Spleen (tissue), 7 donors: ENCODE results near the gene WSCD1.

ENCODE experiments used
- CTCF ChIP-seq, 11 experiments: fragments of 200-600 bp in 7 of 11; fragments of 450-650 bp in 4 of 11; sonication (generic) in 4 of 11; IDR thresholded peaks in 8 of 11; conservative IDR thresholded peaks in 3 of 11; 1 replicate in 7 of 11; 2 replicates in 4 of 11; pipeline versions ENCODE4 v1.4.0 to v1.8.0; 2016 to 2021; ENCODE audit warnings: antibody characterized with exemption in 11 of 11, inconsistent platforms in 4 of 11, mild to moderate bottlenecking in 1 of 11
- POLR2A ChIP-seq, 3 donors: fragments of 450-650 bp; IDR thresholded peaks; one replicate each; pipeline ENCODE4 v1.5.1; 2017; ENCODE audit warnings: antibody characterized with exemption in 3 of 3, mild to moderate bottlenecking in 1 of 3
- POLR2AphosphoS5 ChIP-seq, 3 donors: sonication (generic); formaldehyde crosslinking; IDR thresholded peaks; one replicate each; pipeline ENCODE4 v1.5.1; 2017; ENCODE audit warnings: antibody characterized with exemption in 3 of 3
- donor health status: DM: no; HTN: no; CAD: no; lungs with moderate emphysema.
- donor health status: DM: no; HTN: no; CAD: no.
- donor health status: DM: no; HTN: no; CAD: no.

DNA sequence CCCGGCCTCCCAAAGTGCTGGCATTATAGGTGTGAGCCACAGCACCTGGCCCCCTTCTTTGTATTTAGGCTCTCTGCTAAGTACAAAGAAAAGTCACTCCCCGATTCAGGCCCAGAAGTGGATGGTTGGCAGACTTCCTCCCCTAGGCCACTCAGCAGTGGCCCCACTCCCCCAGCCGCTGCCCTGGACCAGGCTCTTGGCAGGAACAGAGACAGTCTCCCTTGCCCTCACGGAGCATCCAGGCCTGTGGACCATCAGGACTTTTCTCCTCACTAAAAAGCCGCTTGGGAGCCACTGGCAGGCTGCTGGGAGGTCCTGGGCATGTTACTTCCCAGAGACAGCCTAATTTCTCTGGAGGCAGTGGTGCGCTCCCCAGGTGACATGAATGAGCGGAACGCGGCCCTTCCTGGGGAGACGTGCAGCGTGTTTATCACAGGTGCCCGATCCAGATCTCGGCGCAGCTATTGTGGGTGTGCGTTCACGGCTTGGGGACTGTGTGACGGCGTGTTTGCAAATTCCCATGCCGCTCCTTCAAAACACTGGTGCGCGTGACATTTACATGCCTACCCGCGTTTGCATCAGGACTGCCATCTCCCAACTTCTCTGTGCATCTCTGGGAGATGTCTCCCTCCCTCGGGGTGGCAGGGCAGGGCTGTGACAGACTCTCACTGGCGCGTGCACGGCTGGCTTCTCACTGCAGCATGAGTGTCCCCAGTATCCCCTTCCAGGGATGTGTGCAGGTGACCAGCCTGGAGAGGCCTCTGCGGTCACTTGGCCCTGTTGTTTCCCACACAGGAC lies 16.6 kb downstream of the WSCD1 start:
- no peak for TF ChIP-seq CTCF (IDR thresholded peaks at IDR 0.05 in 8 of 11, conservative IDR thresholded peaks at IDR 0.05 in 3 of 11)
- TF ChIP-seq POLR2A (IDR thresholded peaks at IDR 0.05), result no peak
- no peak for TF ChIP-seq POLR2AphosphoS5 (IDR thresholded peaks at IDR 0.05)
